Measurements from ENCODE around the gene ASXL2.
A peak's percentile ranks its signal among the peaks of the same experiment; 100 is the strongest.
"Not testable (repeated sequence)": the region's sequence is repeated elsewhere in the genome, so short reads cannot be mapped to it uniquely, and the experiment has no call there.

ASXL2 gene

DNA sequence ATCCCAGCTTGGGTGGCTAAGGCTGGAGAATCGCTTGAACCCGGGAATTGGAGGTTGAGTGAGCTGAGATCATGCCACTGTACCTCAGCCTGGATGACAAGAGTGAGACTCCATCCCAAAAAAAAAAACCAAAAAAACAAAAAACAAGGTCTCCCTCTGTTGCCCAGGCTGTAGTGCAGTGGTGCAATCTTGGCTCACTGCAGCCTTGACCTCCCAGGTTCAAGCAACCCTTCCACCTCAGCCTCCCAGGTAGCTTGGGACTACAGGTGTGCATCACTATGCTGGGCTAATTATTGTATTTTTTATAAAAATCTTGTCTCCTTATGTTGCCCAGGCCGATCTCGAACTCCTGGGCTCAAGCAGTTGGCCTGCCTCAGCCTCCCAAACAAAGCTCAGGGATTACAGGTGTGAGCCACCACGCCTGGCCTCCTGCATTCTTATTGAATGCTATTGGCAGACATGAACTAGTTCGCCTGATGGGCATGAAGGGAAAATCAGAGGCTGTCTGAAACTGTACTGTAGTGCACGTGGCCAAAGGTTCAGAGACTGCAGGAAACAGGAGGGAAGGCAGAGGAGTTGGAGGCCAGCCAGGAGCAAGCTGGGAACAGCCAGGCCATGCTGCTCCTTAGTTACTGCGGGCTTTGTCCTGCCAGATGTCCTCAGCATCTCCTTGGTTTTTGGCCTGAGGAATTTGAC lies 16.0 kb upstream of the ASXL2 start:
- no peak for DNase-seq (ENCODE audit: low read depth, low spot score)

DNA sequence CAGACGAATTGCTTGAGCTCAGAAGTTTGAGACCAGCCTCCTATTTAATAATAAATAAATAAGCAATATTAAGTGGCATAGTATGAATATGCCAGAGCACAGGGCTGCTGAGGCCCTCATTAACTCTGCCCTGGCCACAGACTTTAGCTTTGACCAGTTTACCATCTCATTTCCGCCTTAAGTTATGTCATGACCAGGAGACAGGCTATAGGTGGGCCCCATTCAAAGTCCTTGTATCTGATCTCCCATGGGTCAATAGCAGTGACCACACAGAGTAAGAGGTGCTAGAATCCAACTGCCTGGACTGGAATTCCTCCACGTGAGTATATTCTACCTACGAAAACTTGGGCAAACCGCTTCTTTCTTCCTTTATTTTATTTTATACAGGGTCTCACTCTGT lies 13.4 kb upstream of the ASXL2 start:
- DNase-seq (ENCODE audit: low read depth, low spot score): no peak

DNA sequence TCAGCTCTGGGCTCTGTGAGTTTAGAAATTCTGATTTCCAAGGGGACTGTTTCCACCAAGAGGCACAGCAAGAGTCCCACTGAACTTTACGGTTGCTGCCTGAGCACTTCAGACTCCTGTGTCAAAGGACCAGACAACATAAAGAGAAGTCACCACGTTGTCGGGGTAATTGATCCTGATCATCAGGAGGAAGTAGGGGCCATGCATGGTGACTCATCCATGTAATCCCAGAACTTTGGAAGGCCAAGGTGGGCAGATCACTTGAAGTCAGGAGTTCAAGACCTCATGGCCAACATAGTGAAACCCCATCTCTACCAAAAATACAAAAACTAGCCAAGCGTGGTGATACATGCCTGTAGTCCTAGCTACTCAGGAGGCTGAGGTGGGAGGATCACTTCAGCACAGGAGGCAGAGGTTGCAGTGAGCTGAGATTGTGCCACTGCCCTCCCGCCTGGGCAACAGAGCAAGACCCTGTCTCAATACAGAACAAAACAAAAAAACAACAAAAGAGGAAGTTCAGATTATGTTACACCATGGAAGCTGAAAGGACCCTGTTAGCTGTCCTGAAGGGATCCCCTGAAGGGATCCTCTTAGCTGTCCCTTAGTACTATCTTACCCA lies 9.4 kb upstream of the ASXL2 start:
- no peak for DNase-seq (ENCODE audit: low read depth, low spot score)

DNA sequence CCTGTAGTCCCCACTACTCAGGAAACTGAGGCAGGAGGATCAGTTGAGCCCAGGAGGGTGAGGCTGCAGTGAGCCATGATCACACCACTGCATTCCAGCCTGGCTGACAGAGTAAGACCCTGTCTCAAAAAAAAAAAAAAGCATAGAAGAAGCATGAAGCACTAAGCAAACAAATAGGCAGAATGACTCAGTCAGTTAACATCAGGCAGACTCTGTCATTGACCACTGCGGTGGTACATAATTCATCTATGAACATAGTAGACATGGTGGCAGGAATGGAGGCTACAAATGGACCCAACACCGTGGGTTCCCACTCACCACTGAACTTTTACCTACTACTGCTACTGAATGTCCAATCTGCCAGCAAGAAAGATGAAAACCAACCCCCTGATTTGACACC lies 7.6 kb upstream of the ASXL2 start:
- no peak for DNase-seq (ENCODE audit: low read depth, low spot score)

DNA sequence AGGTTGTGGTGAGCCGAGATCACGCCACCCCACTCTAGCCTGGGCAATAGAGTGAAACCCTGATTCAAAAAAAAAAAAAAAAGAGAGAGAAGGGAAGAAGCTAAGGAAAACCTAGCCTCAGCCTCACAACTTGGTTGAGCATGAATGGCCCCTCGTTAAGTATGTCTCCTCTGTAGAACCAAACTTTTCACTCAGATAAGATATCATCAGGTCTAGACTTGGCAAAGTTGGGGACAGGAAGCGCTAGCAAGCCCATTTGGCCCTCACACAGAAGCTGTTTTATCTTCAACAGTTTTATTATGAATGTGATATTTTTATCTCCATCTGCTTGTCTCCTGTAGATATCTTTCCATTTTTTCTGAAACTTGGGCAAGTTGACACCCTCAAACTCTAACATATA lies 3.5 kb upstream of the ASXL2 start:
- no peak for DNase-seq (ENCODE audit: low read depth, low spot score)

DNA sequence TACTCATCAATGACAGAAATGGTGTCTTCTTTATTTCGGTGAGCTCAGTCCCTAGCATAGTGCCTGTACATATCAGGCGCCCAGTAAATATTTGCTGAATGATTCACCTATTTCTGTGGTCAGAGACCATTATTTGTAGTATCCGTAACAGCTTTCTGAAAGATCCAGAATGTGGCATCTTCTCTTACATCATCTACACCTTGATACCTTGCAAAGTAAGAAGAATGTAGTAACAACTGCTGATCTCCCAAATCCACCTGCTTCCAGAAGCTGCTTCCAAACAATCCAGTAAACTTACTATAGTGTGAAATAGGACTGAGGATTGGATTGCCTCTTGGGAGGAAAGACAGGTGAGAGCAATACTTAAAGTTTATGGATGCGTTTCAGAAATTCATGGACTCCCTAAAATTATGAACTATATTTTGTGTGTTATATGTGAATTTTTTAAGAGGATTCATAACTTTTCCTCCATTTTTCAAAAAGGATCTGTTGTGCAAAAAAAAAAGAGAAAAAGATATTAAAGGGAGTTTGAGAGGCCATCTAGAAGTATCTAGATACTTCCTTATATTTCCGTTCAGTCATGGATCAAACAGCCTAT lies 945 bp upstream of the ASXL2 start:
- no peak for DNase-seq (ENCODE audit: low read depth, low spot score)

DNA sequence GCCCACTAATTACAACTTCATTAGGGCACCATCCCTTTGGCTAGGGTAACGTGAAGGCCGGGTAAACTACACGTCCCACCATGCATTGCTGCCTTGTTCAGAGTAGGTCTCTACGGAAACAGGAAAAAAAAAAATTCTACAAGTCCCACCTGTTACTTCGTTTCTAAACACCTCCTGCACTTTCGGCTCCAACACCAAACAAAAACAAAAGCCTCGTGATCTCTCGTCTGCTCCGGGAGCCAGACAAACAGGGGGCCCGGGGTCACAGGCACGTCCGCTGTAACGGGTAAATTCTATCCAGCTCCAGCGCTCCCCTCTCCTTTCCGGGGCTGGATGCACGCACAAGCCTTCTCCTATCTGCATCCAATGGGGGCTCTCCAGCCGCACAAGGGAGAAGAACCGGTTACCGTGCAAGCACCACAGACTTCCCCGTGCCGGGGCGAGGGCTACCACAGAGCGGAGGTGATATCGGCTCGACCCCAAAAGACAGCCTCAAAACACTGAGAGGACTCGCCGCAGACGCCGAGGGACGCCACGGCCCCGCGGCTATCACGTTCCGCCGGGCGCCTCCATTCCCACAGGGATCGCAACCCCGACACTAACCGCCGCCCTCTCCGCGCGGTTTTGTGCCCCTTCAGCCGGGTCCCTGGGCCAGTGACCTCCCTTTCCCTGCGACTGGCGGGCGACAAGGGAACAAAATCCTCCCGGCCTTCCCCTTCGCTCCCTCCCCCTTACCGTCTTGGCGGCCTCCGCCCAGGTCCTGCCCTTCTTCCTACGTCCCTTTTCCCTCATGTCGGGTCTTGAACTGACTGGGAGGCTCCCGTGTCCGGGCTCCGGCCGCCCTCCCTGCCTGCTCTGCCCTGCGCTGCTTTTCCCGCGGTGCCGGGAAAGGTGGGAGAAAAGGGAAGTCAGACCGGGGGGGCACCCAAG lies 591 bp downstream of the ASXL2 start:
- peak; percentile 28 for DNase-seq (ENCODE audit: low read depth, low spot score)

DNA sequence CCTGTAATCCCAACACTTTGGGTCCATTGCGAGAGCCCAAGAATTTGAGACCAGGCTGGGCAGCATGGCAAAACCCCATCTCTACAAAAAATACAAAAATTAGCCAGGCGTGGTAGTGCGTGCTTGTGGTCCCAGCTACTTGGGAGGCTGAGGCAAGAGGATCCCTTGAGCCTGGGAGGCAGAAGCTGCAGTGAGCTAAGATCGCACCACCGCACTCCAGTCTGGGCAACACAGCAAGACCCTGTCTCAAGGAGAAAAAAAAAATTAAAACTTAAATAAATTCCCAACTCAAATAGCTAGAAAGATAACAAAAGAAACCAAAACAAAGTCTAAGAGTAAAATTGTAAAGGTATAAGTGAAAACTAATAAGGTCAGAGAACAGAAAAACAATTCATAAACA lies 6.2 kb downstream of the ASXL2 start:
- no peak for DNase-seq (ENCODE audit: low read depth, low spot score)

DNA sequence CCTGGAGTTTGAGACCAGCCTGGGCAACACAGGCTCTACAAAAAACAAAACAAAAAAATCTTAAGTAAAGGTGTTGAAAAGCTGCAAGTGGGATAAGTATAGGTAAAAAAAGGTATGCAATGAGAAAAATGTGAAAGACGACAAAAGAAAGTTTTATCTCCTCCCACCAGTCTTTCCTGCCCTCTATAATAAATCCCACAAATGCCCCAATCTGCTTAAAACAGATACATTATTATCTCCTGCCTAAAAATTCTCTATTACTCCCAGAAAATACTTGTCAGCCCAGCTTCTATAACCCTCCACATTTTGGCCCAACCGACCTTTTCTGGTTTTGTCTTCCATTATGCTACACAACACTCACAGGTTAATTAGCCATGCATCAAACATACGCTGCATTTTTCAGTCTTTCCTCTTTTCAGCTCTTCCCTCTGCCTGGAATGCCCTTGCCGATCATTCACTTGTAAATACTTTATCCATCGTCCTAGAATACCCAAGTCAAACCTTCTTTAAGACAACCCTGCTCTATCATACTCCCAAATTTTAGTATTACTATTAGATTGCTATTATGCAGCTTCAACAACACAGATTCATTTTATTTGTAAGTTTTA lies 10.8 kb downstream of the ASXL2 start:
- DNase-seq (ENCODE audit: low read depth, low spot score): no peak

DNA sequence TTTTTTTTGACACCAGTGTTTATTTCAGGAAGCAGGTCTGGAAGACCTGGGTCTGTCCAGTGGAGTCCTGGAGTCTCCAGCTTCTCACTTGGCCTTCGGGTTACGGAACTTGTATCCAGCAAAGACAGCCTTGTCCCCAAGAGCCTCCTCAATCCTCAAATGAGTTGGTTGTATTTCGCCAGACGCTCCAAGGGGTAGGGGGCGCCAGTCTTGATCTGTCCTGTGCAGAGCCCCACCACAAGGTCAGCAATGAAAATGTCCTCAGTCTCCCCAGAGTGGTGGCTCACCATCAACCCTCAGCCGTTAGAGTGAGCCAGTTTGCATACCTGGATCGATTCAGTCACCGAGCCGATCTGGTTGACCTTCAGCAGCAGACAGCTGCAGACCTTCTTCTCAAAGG lies 21.9 kb downstream of the ASXL2 start:
- no peak for DNase-seq (ENCODE audit: low read depth, low spot score)

DNA sequence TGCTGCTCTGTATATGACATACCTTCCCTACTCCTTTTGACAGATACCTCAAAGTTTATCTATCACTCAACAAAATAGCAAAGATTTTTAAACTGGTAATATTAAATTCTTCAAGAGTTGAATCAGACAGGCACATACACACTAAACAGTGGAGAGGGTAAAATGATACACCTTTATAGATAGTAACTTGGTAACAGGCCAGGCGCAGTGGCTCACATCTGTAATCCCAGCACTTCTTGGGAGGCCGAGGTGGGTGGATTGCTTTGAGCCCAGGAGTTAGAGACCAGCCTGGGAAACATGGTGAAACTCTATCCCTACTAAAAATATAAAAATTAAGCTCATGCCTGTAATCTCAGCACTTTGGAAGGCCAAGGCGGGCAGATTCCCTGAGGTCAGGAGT lies 23.2 kb downstream of the ASXL2 start:
- DNase-seq (ENCODE audit: low read depth, low spot score): no peak

DNA sequence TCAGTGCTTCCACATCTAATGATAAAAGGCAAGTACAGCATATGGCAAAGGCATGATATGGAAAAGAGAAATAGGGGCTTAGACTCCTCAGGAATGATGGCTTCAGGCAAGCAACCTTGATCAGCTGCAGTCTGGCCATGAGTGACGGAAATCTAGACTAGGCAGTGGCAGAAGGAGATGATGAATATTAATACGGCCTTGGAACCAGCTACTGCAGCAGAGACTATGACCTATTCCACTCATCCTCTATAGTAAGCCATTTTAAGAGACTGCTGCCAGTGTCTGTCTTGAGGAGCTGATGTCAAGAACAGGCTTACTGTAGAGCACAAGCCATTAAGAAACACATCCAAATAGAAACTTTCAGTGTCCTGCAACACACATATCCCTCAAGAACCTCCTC lies 23.7 kb downstream of the ASXL2 start:
- no peak for DNase-seq (ENCODE audit: low read depth, low spot score)

DNA sequence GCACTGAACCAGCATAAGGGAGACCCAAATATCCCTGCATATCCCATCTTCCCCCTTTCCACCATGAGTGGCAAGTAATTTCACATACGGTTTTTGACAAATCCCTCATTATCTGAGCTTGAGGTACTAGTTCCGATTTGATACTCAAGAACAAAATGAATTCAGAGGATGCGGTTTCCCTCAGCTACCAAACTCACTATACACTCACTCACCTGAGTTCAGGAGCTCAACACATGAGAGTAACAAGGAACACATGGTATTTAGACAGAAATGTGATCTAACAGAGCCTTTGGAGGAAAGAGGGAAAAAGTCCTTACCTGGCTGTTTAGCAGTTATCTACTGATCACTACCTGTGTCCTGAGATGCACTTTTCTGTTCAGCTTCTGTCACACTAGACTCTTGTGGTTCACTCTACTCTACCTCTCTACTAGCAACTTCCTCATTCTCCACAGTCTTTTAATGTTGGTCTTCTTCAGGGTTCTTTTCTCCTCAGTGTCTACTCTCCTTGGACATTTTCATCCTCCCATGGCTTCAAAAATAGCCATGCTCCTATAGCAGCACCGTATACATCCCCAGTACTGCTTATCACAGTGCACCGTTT lies 25.1 kb downstream of the ASXL2 start:
- no peak for DNase-seq (ENCODE audit: low read depth, low spot score)

DNA sequence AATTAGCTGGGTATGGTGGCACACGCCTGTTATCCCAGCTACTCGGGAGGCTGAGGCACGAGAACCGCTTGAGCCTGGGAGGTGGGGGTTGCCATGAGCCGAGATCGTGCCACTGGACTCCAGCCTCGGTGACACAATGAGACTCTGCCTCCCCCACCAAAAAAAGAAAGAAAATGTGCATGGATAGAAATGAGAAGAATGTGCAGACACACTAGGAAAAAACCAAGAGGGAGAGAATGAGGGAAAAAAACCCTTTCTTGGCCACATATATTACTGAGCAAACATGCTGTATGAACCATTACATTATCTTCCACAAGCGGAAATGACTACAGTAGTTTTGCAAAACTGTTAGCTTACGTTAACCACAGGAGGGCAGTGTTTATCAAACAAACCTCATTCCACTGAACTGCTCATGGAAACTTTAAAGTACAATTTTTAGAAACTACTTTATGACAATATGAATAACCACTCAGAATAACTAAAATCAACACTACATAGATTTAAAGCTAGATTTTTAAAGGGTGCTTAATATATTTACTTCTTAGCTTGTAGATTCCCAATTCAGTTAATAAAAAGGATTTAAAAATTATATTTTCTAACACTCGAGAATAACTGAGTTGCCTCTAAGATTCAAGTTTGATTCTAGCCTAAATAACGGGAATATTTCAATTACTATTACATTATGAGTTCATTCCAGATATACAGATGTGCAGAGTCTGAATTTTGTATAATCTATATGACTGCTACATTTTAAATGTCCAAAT lies 26.4 kb downstream of the ASXL2 start:
- DNase-seq (ENCODE audit: low read depth, low spot score): peak; percentile 23

DNA sequence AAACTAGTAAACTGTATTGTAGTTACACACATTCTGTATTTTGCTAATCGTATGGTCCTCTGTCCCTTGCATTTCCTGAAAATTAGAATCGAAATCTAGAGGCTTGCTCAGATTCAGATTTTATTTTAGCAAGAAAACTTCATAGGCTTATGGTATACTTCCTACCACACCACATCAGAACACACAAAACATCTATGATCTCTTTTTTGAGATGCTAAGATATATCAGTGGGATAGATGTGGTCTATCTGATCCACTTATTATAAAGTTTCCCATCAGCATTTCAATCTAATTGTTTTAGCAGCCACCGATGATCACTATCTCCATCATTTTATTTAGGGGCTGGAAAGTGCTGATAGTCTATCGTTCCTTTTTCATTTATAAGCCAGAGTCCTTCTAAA lies 27.9 kb downstream of the ASXL2 start:
- not testable (repeated sequence) for DNase-seq (ENCODE audit: low read depth, low spot score)

DNA sequence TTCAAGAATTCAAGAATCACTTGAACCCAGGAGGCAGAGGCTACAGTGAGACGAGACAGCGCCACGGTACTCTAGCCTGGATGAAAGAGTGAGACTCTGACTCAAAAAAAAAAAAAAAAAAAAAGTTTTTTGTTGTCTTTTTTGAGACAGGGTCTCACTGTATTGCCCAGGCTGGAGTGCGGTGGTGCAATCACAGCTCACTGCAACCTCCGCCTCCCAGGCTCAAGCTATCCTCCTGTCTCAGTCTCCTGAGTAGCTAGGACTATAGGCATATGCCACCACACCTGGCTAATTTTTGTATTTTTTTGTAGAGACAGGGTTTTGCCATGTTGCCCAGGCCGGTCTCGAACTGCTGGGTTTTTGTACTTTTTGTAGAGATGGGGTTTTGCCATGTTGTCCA lies 28.9 kb downstream of the ASXL2 start:
- not testable (repeated sequence) for DNase-seq (ENCODE audit: low read depth, low spot score)

DNA sequence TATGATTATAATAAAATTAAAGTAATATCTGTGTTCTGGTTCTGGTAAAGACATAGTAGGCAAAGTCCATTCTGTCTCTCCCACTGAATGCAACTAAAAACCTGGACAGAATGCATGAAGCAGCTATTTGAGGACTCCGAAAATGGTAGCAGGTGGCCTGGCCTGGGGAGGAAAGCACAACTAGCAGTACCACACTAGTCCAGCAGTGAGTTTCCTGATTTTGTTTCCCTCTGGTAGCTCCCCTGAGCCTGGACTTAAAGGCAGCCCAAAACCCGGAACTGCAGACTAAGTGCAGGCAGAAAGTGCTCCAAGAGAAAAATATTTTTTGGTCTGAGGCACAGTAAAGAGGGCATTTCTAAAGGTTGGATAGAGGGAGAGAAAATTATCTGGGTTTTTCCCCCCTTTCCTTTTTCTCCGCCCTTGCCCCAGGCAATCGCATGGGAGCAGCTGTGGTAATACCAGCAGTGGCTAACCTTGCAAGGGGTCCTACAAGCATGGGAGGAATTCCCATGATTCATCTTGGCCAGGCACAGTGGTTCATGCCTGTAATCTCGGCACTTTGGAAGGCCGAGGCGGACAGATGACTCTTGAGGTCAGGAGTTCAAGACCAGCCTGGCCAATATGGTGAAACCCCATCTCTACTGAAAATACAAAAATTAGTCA lies 32.3 kb downstream of the ASXL2 start:
- no peak for DNase-seq (ENCODE audit: low read depth, low spot score)

DNA sequence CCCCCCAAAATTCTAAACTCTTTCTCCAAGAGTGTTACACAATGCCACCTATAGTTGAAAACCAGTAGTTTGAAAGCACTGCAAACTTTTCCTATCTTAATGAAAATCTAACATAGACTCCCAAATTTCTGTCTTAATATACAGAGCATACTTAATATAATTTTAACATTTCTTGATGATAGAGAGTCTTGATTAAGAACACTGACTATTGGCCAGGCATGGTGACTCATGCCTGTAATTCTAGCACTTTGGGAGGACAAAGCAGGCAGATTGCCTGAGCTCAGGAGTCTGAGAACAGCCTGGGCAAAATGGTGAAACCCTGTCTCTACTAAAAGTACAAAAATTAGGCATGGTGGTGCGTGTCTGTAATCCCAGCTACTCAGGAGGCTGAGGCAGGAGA lies 34.2 kb downstream of the ASXL2 start:
- no peak for DNase-seq (ENCODE audit: low read depth, low spot score)

DNA sequence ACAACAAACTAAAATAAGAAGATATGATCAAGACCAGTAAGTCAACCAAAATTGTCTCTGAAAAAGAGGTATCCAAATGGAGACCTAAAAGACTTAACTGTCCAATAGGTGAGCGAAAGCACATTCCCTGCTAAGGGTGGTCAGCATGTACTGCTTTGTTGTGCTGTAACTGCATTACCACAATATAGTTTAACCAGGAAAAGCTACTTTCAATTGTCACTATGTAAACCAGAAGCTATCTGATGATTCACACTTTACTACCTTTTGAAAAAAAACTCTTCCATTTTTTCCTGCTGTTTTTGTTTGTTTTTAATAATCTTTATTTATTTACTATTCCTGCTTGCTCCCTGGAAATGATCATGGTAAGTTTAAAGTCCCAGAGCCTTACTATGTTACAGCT lies 36.1 kb downstream of the ASXL2 start:
- DNase-seq (ENCODE audit: low read depth, low spot score): no peak

DNA sequence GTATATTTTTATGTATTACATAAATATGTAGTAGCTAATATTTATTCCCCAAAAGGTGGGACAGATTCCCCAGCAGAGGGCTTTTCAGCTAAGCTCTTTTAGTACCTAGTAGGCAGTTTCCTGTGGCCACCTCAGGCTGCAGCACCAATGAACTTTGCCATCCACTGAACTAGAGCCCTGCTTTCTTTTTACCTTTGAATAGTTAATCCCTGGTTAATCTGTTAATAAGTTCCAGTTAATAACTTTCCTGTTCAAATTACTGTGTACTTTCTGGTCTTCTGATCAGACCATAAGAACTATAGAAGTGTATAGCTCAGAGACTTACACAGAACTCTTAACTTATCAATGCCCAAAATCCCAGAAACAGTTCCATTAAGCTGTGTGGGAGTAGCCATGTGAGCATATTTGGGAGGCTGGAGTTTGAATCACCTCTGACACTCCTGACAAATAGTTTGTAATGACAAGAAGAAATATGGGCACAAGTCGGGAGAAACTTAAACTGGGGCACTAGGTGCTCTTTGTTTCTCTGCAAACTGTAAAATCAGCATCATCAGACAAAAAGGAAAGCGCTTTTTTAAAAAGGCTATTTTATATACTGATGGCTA lies 40.0 kb downstream of the ASXL2 start:
- DNase-seq (ENCODE audit: low read depth, low spot score): no peak
